Measurements from ENCODE around the gene FAM168A. TPM values are rescaled to one million over a fixed set of nuclear protein-coding genes. Genes with fewer than 3 reads are reported as not detected.

Gene FAM168A
- total RNA-seq, 2 experiments from 2014 or later = 12.2 TPM

- CTCF ChIA-PET = interaction anchor here (0.6 to 6.4 kb wide), 53 partner anchors 9 to 1208 kb away, joined by 3 to 108 read pairs (median 5); partner anchors contain the start of genes FAM168A and RELT
- POLR2A ChIA-PET = interaction anchor here (0.6 to 1.9 kb wide), 2 partner anchors 34 to 42 kb away, joined by 4 to 12 read pairs; no protein-coding TSS in a partner anchor
- H3K9me3 Mint-ChIP-seq = no peaks in the 10 kb centered on the region
- intact Hi-C loops (cut with micrococcal nuclease) = loop anchor here (1.0 kb wide), 3 partner anchors 25 to 310 kb away; partner anchors contain the start of gene RELT
- H3K4me3 Mint-ChIP-seq = no peak overlapping the region
- H3K4me1 Mint-ChIP-seq (ENCODE audit: low read depth) = no peaks in the 10 kb centered on the region
- H3K27me3 Mint-ChIP-seq = no peaks in the 10 kb centered on the region
- peak; percentile 76 for DNase-seq
- no peak overlapping the region for H3K27ac Mint-ChIP-seq
- H3K36me3 Mint-ChIP-seq = no peaks in the 10 kb centered on the region
These were observed 246.8 kb downstream of the FAM168A start for GRCh38 chr11:73350908-73351636.

Other genes starting within 250 kb of the FAM168A start
- 10 to 100 TPM; 18.5 to 18.9 TPM for gene RELT, start 221.7 kb downstream of the FAM168A start, total RNA-seq
- 10 to 100 TPM; 13.2 to 16.0 TPM for gene PLEKHB1, start 48.5 kb upstream of the FAM168A start, total RNA-seq
- gene RAB6A, start 163.0 kb upstream of the FAM168A start, total RNA-seq = 10 to 100 TPM; 66.0 to 71.0 TPM
- 10 to 100 TPM; 43.4 to 45.7 TPM for gene MRPL48, start 189.8 kb upstream of the FAM168A start, total RNA-seq